H9 (cell line): ENCODE results near the gene ITSN1. TPM values are rescaled to one million over a fixed set of nuclear protein-coding genes. Genes with fewer than 3 reads are reported as not detected.

Experiments
- DNase-seq: peaks from one replicate; pipeline ENCODE4 v3.0.0-alpha.2; 2017
- H2AFZ ChIP-seq: one replicate; pipeline ENCODE4 v1.6.1; 2013; ENCODE audit warnings: mild to moderate bottlenecking, low read length, control low read depth, moderate library complexity
- H2AK5ac ChIP-seq: 2 replicates; pipeline ENCODE4 v1.6.1; 2013; ENCODE audit warnings: low read length, control low read depth, mixed read lengths; ENCODE audit not compliant: insufficient read length
- H2BK120ac ChIP-seq: one replicate; pipeline ENCODE4 v1.6.1; 2013; ENCODE audit warnings: low read depth, mild to moderate bottlenecking, low read length, control low read depth, inconsistent platforms; ENCODE audit not compliant: poor library complexity, severe bottlenecking
- H2BK12ac ChIP-seq: 2 replicates; pipeline ENCODE4 v1.6.1; 2013; ENCODE audit warnings: low read length, control low read depth, mixed read lengths, low read depth; ENCODE audit not compliant: insufficient read length
- H2BK15ac ChIP-seq: 2 replicates; pipeline ENCODE4 v1.6.1; 2013; ENCODE audit warnings: low read depth, low read length, control low read depth
- H2BK20ac ChIP-seq: one replicate; pipeline ENCODE4 v1.6.1; 2013; ENCODE audit warnings: low read depth, mild to moderate bottlenecking, low read length, control low read depth, inconsistent platforms; ENCODE audit not compliant: poor library complexity, severe bottlenecking
- H2BK5ac ChIP-seq: 2 replicates; pipeline ENCODE4 v1.6.1; 2013; ENCODE audit warnings: low read length, control low read depth, mixed read lengths; ENCODE audit not compliant: insufficient read length
- H3K14ac ChIP-seq: 2 replicates; pipeline ENCODE4 v1.6.1; 2013; ENCODE audit warnings: low read length, control low read depth; ENCODE audit not compliant: insufficient read depth
- H3K18ac ChIP-seq: 2 replicates; pipeline ENCODE4 v1.6.1; 2013; ENCODE audit warnings: low read depth, mild to moderate bottlenecking, mixed read lengths, low read length, control low read depth; ENCODE audit not compliant: insufficient read length
- H3K23ac ChIP-seq: 2 replicates; pipeline ENCODE4 v1.6.1; 2013; ENCODE audit warnings: low read length, control low read depth, mixed read lengths, low read depth; ENCODE audit not compliant: insufficient read length
- H3K23me2 ChIP-seq: 2 replicates; pipeline ENCODE4 v1.6.1; 2013; ENCODE audit warnings: low read depth, mild to moderate bottlenecking, mixed read lengths, low read length, control low read depth; ENCODE audit not compliant: insufficient read length, poor library complexity, severe bottlenecking
- H3K27ac ChIP-seq: 2 replicates; pipeline ENCODE4 v1.5.1; 2013; ENCODE audit warnings: low read length, control low read depth, mixed read lengths, low read depth; ENCODE audit not compliant: insufficient read length
- H3K27me3 ChIP-seq: 2 replicates; pipeline ENCODE4 v1.6.1; 2013; ENCODE audit warnings: low read length, control low read depth, inconsistent platforms; ENCODE audit not compliant: insufficient read depth
- H3K4ac ChIP-seq: 2 replicates; pipeline ENCODE4 v1.6.1; 2013; ENCODE audit warnings: low read depth, mild to moderate bottlenecking, control low read depth, inconsistent platforms, low read length, moderate library complexity
- H3K4me1 ChIP-seq: 2 replicates; pipeline ENCODE4 v1.6.1; 2013; ENCODE audit warnings: low read length, control low read depth, inconsistent platforms; ENCODE audit not compliant: insufficient read depth
- H3K4me2 ChIP-seq: 2 replicates; pipeline ENCODE4 v1.6.1; 2013; ENCODE audit warnings: low read length, control low read depth, mixed read lengths; ENCODE audit not compliant: insufficient read length, insufficient read depth
- H3K56ac ChIP-seq: 2 replicates; pipeline ENCODE4 v1.6.1; 2013; ENCODE audit warnings: low read depth, mild to moderate bottlenecking, mixed read lengths, low read length, control low read depth; ENCODE audit not compliant: insufficient read length
- H3K79me1 ChIP-seq: 2 replicates; pipeline ENCODE4 v1.6.1; 2013; ENCODE audit warnings: low read depth, mild to moderate bottlenecking, moderate library complexity, low read length, control low read depth, inconsistent platforms; ENCODE audit not compliant: insufficient read depth, poor library complexity, severe bottlenecking
- H3K79me2 ChIP-seq: 2 replicates; pipeline ENCODE4 v1.6.1; 2013; ENCODE audit warnings: low read length, control low read depth, inconsistent platforms; ENCODE audit not compliant: insufficient read depth
- H3K9ac ChIP-seq: 2 replicates; pipeline ENCODE4 v1.6.1; 2013; ENCODE audit warnings: low read length, control low read depth, mixed read lengths; ENCODE audit not compliant: insufficient read length; ENCODE audit errors: extremely low read depth
- H3K9me3 ChIP-seq: one replicate; pipeline ENCODE4 v1.6.1; 2013; ENCODE audit warnings: low read depth, low read length, inconsistent platforms; ENCODE audit not compliant: control insufficient read depth
- H3T11ph ChIP-seq: one replicate; pipeline ENCODE4 v1.6.1; 2013; ENCODE audit warnings: mild to moderate bottlenecking, low read length, control low read depth, inconsistent platforms
- H4K20me1 ChIP-seq: one replicate; pipeline ENCODE4 v1.6.1; 2013; ENCODE audit not compliant: control insufficient read depth, insufficient read length, insufficient read depth
- H4K5ac ChIP-seq: 2 replicates; pipeline ENCODE4 v1.6.1; 2013; ENCODE audit warnings: low read depth, mild to moderate bottlenecking, mixed read lengths, low read length, control low read depth; ENCODE audit not compliant: insufficient read length
- H4K8ac ChIP-seq: replicated peaks from 2 replicates; pipeline ENCODE4 v1.6.1; 2013; ENCODE audit warnings: low read length, control low read depth, mixed read lengths, low read depth; ENCODE audit not compliant: insufficient read length
- H4K91ac ChIP-seq: 2 replicates; pipeline ENCODE4 v1.6.1; 2013; ENCODE audit warnings: low read depth, mild to moderate bottlenecking, moderate library complexity, mixed read lengths, low read length, control low read depth; ENCODE audit not compliant: insufficient read length
- H3K27ac Mint-ChIP-seq, 3 experiments: 2 replicates in 2 of 3; 3 replicates in 1 of 3; pipeline ENCODE4 v1.8.0; 2020 to 2021; ENCODE audit warnings: mixed read lengths in 3 of 3, mild to moderate bottlenecking in 1 of 3, moderate library complexity in 1 of 3
- H3K27me3 Mint-ChIP-seq: 2 replicates; pipeline ENCODE4 v1.8.0; 2021; ENCODE audit warnings: low read depth, mild to moderate bottlenecking, moderate library complexity, mixed read lengths
- H3K36me3 Mint-ChIP-seq, 3 experiments: 2 replicates in 2 of 3; 3 replicates in 1 of 3; pipeline ENCODE4 v1.8.0; 2020 to 2021; ENCODE audit warnings: low read depth in 3 of 3, mixed read lengths in 3 of 3; ENCODE audit not compliant: insufficient read depth in 1 of 3
- H3K4me1 Mint-ChIP-seq, 2 experiments: 2 replicates each; pipeline ENCODE4 v1.8.0; 2020; ENCODE audit warnings: mixed read lengths in 2 of 2
- H3K4me3 Mint-ChIP-seq, 2 experiments: 2 replicates in 1 of 2; 3 replicates in 1 of 2; pipeline ENCODE4 v1.8.0; 2020 to 2021; ENCODE audit warnings: mild to moderate bottlenecking in 2 of 2, mixed read lengths in 2 of 2, moderate library complexity in 1 of 2
- H3K9me3 Mint-ChIP-seq, 2 experiments: 2 replicates in 1 of 2; 3 replicates in 1 of 2; pipeline ENCODE4 v1.8.0; 2020; ENCODE audit warnings: mild to moderate bottlenecking in 2 of 2, mixed read lengths in 2 of 2, moderate library complexity in 1 of 2
- CTCF ChIP-seq: fragments of 200-600 bp; sonication (generic); conservative IDR thresholded peaks from 3 replicates; pipeline ENCODE4 v1.8.0; 2021; ENCODE audit warnings: antibody characterized with exemption, mild to moderate bottlenecking
- WGBS: extraction: QIAGEN DNeasy Blood & Tissue Kit; methylation state at CpG from one replicate; pipeline ENCODE4 v1.1.7; 2013; ENCODE audit warnings: missing lambda C conversion rate, low lambda C conversion rate, mixed read lengths; ENCODE audit not compliant: insufficient read length; ENCODE audit errors: extremely low coverage; 5-methylcytosine and 5-hydroxymethylcytosine counted together
- total RNA-seq: library from RNA; stranded (reverse); gene quantifications from 2 replicates; pipeline ENCODE4 v1.2.1, GENCODE V29; 2021

ITSN1 gene
- total RNA-seq, 1 experiment from 2014 or later, result 94.2 TPM

GRCh38 chr21:33817663-33818451 lies 175.6 kb downstream of the ITSN1 start:
- Histone ChIP-seq H2AK5ac (no peak overlapping the region), H3K18ac (no peak overlapping the region), H2BK20ac (no peak overlapping the region), H4K8ac (no peak overlapping the region), H3K56ac (no peak overlapping the region), H2BK15ac (no peak overlapping the region), H3K9me3 (no peaks in the 10 kb centered on the region), H2BK12ac (no peak overlapping the region), H3K4me1 (no peaks in the 10 kb centered on the region; the same call in 1 of the 2 replicates), H2AFZ (no peak overlapping the region), H3K23ac (no peak overlapping the region), H4K91ac (no peak overlapping the region), H4K5ac (no peak overlapping the region), H3K9ac (no peak overlapping the region), H3K4me2 (no peak overlapping the region), H3K27me3 (no peaks in the 10 kb centered on the region; the same call in 1 of the 2 replicates), H3K14ac (no peak overlapping the region), H3T11ph (no peak overlapping the region), H2BK120ac (no peak overlapping the region), H4K20me1 (no peaks in the 10 kb centered on the region), H3K79me1 (peaks cover 3% of the 10 kb centered on the region), H3K79me2 (no peaks in the 10 kb centered on the region), H3K27ac (no peak overlapping the region), H2BK5ac (no peak overlapping the region), H3K4ac (no peak overlapping the region), H3K23me2 (no peaks in the 10 kb centered on the region)
- Mint-ChIP-seq H3K9me3 (no peaks in the 10 kb centered on the region), H3K4me3 (no peak overlapping the region), H3K36me3 (peaks cover 26 to 83% (median 64%) of the 10 kb centered on the region in 3 experiments; a peak in 6 of 7 replicates), H3K27me3 (no peaks in the 10 kb centered on the region), H3K4me1 (peaks cover 14 to 18% of the 10 kb centered on the region in 2 experiments), H3K27ac (no peak overlapping the region)
- DNase-seq, result no peak
- no peak for TF ChIP-seq CTCF
- WGBS, result no CpG with 5 or more reads among the region's 6 CpGs
